ENCODE measurements around the gene FOXF2. TPM values are rescaled to one million over a fixed set of nuclear protein-coding genes. Genes with fewer than 3 reads are reported as not detected.
A peak's percentile ranks its signal among the peaks of the same experiment; 100 is the strongest.

Gene FOXF2
- total RNA-seq, 4 donors from 2014 or later: 41.7 to 154 (median 91.9) TPM

- H3K9me3 ChIP-seq: peaks cover 0 to 3% (median 0%) of the 10 kb centered on the region in 3 donors
- no peak overlapping the region for H3K27ac ChIP-seq
- H3K36me3 ChIP-seq: no peaks in the 10 kb centered on the region
- WGBS, 2 donors (ENCODE audit: low coverage in 1 of 2): 89 to 90% methylated on average over 6 to 7 of the region's 30 CpGs
- TF ChIP-seq POLR2AphosphoS5 (IDR thresholded peaks at IDR 0.05) (peak; percentile 47), POLR2A (IDR thresholded peaks at IDR 0.05) (no peak)
- no peak overlapping the region for H3K4me3 ChIP-seq
- ATAC-seq: no peak
- H3K4me1 ChIP-seq: peaks cover 0 to 43% (median 8%) of the 10 kb centered on the region in 3 donors
- peaks cover 8% of the 10 kb centered on the region for H3K27me3 ChIP-seq
These were observed 10.9 kb downstream of the FOXF2 start for GRCh38 chr6:1400126-1400850.

- Histone ChIP-seq H3K27me3 (no peaks in the 10 kb centered on the region), H3K27ac (no peak overlapping the region), H3K9me3 (peaks cover 0 to 3% (median 0%) of the 10 kb centered on the region in 3 donors), H3K36me3 (no peaks in the 10 kb centered on the region), H3K4me3 (no peak overlapping the region), H3K4me1 (peaks cover 0 to 36% (median 0%) of the 10 kb centered on the region in 3 donors)
- TF ChIP-seq CTCF (IDR thresholded peaks at IDR 0.05) (no peak), POLR2AphosphoS5 (IDR thresholded peaks at IDR 0.05) (no peak), EP300 (IDR thresholded peaks at IDR 0.05) (no peak), POLR2A (IDR thresholded peaks at IDR 0.05) (no peak)
- no CpG with 5 or more reads among the region's 16 CpGs for WGBS, 2 donors (ENCODE audit: low coverage in 1 of 2)
- ATAC-seq: no peak
These were observed 13.0 kb downstream of the FOXF2 start for GRCh38 chr6:1402369-1402768.

DNA sequence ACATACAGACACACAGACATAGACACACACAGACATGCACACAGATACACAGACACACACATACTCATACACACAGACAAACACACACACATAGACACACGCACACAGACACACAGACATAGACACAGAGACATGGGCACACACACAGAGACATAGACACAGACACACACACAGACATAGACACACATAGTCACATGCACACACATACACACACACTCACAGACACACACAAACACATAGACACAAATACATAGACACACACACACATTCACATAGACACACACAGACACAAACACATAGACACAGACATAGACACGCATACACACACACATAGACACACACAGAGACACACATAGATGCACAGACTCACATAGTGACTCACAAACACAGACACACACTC, 13.5 kb downstream of the FOXF2 start:
- no peak for ATAC-seq
- H3K9me3 ChIP-seq: peaks cover 0 to 3% (median 0%) of the 10 kb centered on the region in 3 donors
- no peaks in the 10 kb centered on the region for H3K36me3 ChIP-seq
- no peak overlapping the region for H3K27ac ChIP-seq
- WGBS, 2 donors (ENCODE audit: low coverage in 1 of 2): 70 to 93% methylated on average over 1 to 2 of the region's 2 CpGs
- TF ChIP-seq EP300 (IDR thresholded peaks at IDR 0.05) (no peak), POLR2A (IDR thresholded peaks at IDR 0.05) (no peak), CTCF (IDR thresholded peaks at IDR 0.05) (no peak), POLR2AphosphoS5 (IDR thresholded peaks at IDR 0.05) (no peak)
- no peak overlapping the region for H3K4me3 ChIP-seq
- no peaks in the 10 kb centered on the region for H3K27me3 ChIP-seq
- peaks cover 0 to 36% (median 4%) of the 10 kb centered on the region in 3 donors for H3K4me1 ChIP-seq

DNA sequence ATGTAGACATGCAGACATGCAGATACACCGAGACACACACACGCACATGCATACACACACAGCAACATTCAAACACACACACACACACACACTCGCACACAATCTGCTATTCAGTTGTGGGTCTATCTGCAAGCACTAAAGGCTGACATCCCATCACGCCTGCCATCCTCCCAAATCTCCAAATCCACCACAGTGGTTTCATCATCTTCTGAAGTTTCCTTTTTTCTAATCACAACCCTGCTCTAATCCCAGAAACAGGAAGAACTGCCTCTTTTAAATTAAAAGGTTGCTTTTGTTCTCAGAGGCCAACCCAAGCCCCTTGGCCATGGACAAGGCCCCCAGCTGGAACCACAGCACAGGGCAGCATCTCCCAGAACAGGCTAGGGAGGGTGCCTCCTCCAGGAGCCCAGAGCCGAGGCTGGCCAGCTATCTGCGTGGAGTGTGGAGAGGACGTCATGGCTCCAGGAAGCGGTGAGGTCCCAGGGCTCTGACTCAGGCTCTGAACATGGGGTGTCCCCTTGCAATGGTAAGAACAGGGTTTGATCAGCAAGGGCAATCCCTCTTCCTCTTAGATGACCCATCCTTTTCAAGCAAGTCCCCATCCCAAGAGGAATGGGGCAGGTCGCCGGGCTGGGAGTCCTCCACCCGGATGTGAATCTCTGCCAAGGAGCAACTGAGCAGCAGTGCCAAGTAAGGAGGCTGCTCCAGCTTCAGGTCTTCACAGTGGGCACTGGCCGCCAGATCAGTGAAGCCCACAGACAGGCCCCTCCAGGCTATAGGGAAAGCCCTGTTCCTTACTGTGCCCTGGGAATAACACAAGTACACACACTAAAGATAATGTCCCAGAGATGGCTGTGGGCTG, 14.7 kb downstream of the FOXF2 start:
- TF ChIP-seq POLR2AphosphoS5 (IDR thresholded peaks at IDR 0.05) (no peak), CTCF (IDR thresholded peaks at IDR 0.05) (no peak), EP300 (IDR thresholded peaks at IDR 0.05) (no peak), POLR2A (IDR thresholded peaks at IDR 0.05) (no peak)
- no peak overlapping the region for H3K27ac ChIP-seq
- H3K36me3 ChIP-seq: no peaks in the 10 kb centered on the region
- H3K4me3 ChIP-seq: no peak overlapping the region
- H3K27me3 ChIP-seq: no peaks in the 10 kb centered on the region
- H3K9me3 ChIP-seq: peaks cover 0 to 3% (median 0%) of the 10 kb centered on the region in 3 donors
- WGBS, 2 donors (ENCODE audit: low coverage in 1 of 2): 90% methylated on average over 2 of the region's 12 CpGs; no CpG with 5 or more reads in 1 of the 2 donors
- no peak for ATAC-seq
- H3K4me1 ChIP-seq: peaks cover 0 to 27% (median 5%) of the 10 kb centered on the region in 3 donors

GRCh38 chr6:1404713-1405098, 15.3 kb downstream of the FOXF2 start:
- ATAC-seq: no peak
- Histone ChIP-seq H3K27ac (no peak overlapping the region), H3K27me3 (no peaks in the 10 kb centered on the region), H3K36me3 (no peaks in the 10 kb centered on the region), H3K9me3 (peaks cover 0 to 3% (median 0%) of the 10 kb centered on the region in 3 donors), H3K4me3 (no peak overlapping the region), H3K4me1 (peaks cover 0 to 21% (median 5%) of the 10 kb centered on the region in 3 donors)
- no peak for TF ChIP-seq POLR2AphosphoS5 (IDR thresholded peaks at IDR 0.05)
- TF ChIP-seq POLR2A (IDR thresholded peaks at IDR 0.05): no peak
- no peak for TF ChIP-seq EP300 (IDR thresholded peaks at IDR 0.05)
- no peak for TF ChIP-seq CTCF (IDR thresholded peaks at IDR 0.05)
- WGBS, 2 donors (ENCODE audit: low coverage in 1 of 2): 86 to 100% methylated on average over 2 of the region's 4 CpGs
